ENCODE measurements around the gene PPM1H.

DNA sequence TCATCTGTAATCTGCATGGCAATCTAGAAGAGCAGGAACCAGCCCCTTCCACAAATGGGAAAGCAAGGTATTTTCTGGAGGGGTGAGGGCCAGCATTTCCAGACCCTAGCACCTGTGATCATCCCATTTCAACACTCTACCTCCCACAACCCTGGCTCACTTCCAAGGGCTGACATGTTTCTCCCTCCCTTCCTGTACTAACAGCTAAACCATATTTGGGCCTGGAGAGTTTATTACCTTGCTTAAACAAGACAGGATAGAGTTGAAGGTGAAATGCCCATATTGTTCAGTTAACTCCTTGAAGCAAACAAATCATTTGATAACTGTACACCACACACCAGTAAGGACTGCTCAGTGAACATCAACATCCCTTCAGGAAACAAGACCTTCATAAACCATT is 158.4 kb downstream of the PPM1H start:
- TF ChIP-seq, protein P1, sequence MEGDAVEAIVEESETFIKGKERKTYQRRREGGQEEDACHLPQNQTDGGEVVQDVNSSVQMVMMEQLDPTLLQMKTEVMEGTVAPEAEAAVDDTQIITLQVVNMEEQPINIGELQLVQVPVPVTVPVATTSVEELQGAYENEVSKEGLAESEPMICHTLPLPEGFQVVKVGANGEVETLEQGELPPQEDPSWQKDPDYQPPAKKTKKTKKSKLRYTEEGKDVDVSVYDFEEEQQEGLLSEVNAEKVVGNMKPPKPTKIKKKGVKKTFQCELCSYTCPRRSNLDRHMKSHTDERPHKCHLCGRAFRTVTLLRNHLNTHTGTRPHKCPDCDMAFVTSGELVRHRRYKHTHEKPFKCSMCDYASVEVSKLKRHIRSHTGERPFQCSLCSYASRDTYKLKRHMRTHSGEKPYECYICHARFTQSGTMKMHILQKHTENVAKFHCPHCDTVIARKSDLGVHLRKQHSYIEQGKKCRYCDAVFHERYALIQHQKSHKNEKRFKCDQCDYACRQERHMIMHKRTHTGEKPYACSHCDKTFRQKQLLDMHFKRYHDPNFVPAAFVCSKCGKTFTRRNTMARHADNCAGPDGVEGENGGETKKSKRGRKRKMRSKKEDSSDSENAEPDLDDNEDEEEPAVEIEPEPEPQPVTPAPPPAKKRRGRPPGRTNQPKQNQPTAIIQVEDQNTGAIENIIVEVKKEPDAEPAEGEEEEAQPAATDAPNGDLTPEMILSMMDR (IDR thresholded peaks at IDR 0.05 in 4 of 5, conservative IDR thresholded peaks at IDR 0.05 in 1 of 5) = no peak
- TF ChIP-seq POLR2A (IDR thresholded peaks at IDR 0.05) = no peak

Data from gastrocnemius medialis (tissue), 4 donors.